Measurements from ENCODE around the gene ARHGAP44.
"Not testable (repeated sequence)": the region's sequence is repeated elsewhere in the genome, so short reads cannot be mapped to it uniquely, and the experiment has no call there.

ARHGAP44 gene

GRCh38 chr17:12877953-12878669 lies 88.8 kb downstream of the ARHGAP44 start:
- FAIRE-seq: no peak
- no peak for DNase-seq (ENCODE audit: insufficient read length, low spot score)

DNA sequence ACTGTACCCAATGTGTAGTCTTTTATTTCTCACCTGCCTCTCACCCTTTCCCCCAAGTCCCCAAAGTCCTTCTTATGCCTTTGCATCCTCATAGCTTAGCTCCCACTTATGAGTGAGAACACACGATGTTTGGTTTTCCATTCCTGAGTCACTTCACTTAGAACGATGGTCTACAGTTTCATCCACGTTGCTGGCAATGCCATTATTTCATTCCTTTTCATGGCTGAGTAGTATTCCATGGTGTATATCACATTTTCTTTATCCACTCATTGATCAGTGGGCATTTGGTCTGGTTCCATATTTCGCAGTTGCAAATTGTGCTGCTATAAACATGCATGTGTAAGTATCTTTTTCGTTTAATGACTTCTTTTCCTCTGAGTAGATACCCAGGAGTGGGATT lies 89.8 kb downstream of the ARHGAP44 start:
- not testable (repeated sequence) for DNase-seq (ENCODE audit: insufficient read length, low spot score); FAIRE-seq

More at GRCh38 chr17:12877953-12878669, 88.8 kb downstream of the ARHGAP44 start:
- TF ChIP-seq SPI1 (IDR thresholded peaks at IDR 0.05; ENCODE audit: low read depth, low read length): no peak
- TF ChIP-seq TAF1 (IDR thresholded peaks at IDR 0.05; ENCODE audit: low read depth, low read length): no peak
- no peak for TF ChIP-seq POU2F2 (IDR thresholded peaks at IDR 0.05; ENCODE audit: low read depth, low read length)
- no peak for TF ChIP-seq PAX5 (IDR thresholded peaks at IDR 0.05; ENCODE audit: insufficient read depth, low read length, severe bottlenecking)
- no peak for TF ChIP-seq POLR2A (IDR thresholded peaks at IDR 0.05; ENCODE audit: low read depth, low read length)
- no peak for TF ChIP-seq POLR2AphosphoS5 (IDR thresholded peaks at IDR 0.05; ENCODE audit: low read depth, low read length)

DNA sequence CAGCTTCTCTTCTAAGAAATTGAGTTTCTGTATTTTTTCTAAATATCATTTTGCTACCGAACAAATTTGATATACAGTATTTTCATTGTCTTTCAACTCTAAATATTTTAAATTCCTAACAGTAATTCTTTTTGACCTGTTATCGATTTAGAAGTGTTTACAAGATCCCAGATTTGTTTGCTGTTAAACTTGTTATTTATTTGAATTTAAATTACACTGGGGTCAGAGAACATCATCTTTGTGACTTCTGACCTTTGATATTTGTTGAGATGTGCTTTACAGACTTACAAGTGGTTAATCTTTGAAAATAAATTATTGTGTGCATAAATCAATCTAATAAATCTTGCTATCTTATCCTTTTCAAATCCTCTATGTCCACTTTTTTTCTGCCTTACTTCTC lies 94.2 kb downstream of the ARHGAP44 start:
- no peak for DNase-seq (ENCODE audit: insufficient read length, low spot score)
- FAIRE-seq: no peak
- TF ChIP-seq TAF1 (IDR thresholded peaks at IDR 0.05; ENCODE audit: low read depth, low read length) (no peak), PAX5 (IDR thresholded peaks at IDR 0.05; ENCODE audit: insufficient read depth, low read length, severe bottlenecking) (no peak), POLR2AphosphoS5 (IDR thresholded peaks at IDR 0.05; ENCODE audit: low read depth, low read length) (no peak)

DNA sequence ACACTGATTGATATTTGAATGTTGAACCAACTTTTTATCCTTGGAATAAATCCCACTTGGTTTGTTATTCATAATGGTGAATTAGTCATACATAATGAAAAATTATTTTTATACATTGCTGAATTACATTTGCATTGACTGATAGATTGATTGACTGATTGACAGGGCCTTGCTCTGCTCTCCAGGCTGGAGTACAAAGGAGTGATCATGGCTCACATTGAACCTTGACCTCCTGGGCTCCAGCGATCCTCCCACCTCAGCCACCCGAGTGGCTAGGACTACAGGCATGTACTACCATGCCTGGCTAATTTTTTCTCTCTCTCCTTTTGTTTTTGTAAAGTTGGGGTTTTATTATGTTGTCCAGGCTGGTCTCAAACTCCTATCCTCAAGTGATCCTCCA lies 97.8 kb downstream of the ARHGAP44 start:
- no peak for DNase-seq (ENCODE audit: insufficient read length, low spot score)
- no peak for FAIRE-seq
- TF ChIP-seq POLR2AphosphoS5 (IDR thresholded peaks at IDR 0.05; ENCODE audit: low read depth, low read length): no peak
- no peak for TF ChIP-seq SPI1 (IDR thresholded peaks at IDR 0.05; ENCODE audit: low read depth, low read length)

GRCh38 chr17:12896180-12896785 lies 107.0 kb downstream of the ARHGAP44 start:
- FAIRE-seq: no peak
- no peak for TF ChIP-seq SPI1 (IDR thresholded peaks at IDR 0.05; ENCODE audit: low read depth, low read length)
- TF ChIP-seq POLR2A (IDR thresholded peaks at IDR 0.05; ENCODE audit: low read depth, low read length): no peak
- TF ChIP-seq POU2F2 (IDR thresholded peaks at IDR 0.05; ENCODE audit: low read depth, low read length): no peak
- no peak for TF ChIP-seq POLR2AphosphoS5 (IDR thresholded peaks at IDR 0.05; ENCODE audit: low read depth, low read length)
- TF ChIP-seq TAF1 (IDR thresholded peaks at IDR 0.05; ENCODE audit: low read depth, low read length): no peak
- TF ChIP-seq PAX5 (IDR thresholded peaks at IDR 0.05; ENCODE audit: insufficient read depth, low read length, severe bottlenecking): no peak
- no peak for DNase-seq (ENCODE audit: insufficient read length, low spot score)

- TF ChIP-seq TAF1 (IDR thresholded peaks at IDR 0.05; ENCODE audit: low read depth, low read length): no peak
- no peak for TF ChIP-seq POLR2AphosphoS5 (IDR thresholded peaks at IDR 0.05; ENCODE audit: low read depth, low read length)
- FAIRE-seq (no peak), DNase-seq (ENCODE audit: insufficient read length, low spot score) (no peak)
Observed at GRCh38 chr17:12898110-12898509, 108.8 kb downstream of the ARHGAP44 start.

DNA sequence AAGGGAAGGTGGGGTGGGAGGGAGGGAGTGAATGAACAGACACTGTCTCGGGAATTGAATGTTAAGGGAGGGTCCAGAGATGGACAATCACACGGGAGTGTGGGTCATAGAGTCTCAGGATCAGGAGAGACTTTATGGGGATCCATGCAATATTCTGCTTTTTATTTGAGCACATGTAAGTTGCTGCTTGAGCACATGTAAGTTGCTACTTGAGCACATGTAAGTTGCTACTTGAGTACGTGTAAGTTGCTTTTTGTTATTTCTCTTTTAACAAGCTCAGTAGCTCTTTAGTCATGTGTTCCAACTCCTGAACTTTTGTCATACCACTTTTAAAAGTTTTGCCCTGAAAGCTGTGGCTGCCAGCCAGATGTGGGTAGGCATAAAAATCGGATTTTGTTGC lies 110.3 kb downstream of the ARHGAP44 start:
- FAIRE-seq (no peak), DNase-seq (ENCODE audit: insufficient read length, low spot score) (no peak)
- no peak for TF ChIP-seq POLR2AphosphoS5 (IDR thresholded peaks at IDR 0.05; ENCODE audit: low read depth, low read length)

DNA sequence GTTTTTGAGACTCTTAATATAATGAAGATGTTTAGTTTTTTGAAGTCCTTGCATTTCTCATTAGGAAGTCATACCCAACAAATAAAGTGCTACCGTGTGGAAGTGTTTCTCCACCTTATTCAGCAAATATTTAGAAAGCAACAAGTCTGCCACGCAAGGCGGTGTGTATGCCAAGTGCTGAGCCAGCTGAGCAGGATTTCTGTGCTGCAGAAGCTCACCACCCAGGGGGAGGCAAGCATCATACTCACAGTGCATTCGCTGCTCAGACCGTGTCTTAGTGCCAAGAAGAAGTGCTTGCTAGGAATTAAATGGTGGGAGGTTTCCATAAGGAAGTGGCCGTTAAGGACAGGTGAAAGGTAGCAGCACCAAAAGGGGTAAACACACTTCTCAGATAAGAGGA lies 111.2 kb downstream of the ARHGAP44 start:
- TF ChIP-seq POLR2A (IDR thresholded peaks at IDR 0.05; ENCODE audit: low read depth, low read length) (no peak), POU2F2 (IDR thresholded peaks at IDR 0.05; ENCODE audit: low read depth, low read length) (no peak), PAX5 (IDR thresholded peaks at IDR 0.05; ENCODE audit: insufficient read depth, low read length, severe bottlenecking) (no peak), POLR2AphosphoS5 (IDR thresholded peaks at IDR 0.05; ENCODE audit: low read depth, low read length) (no peak), TAF1 (IDR thresholded peaks at IDR 0.05; ENCODE audit: low read depth, low read length) (no peak), SPI1 (IDR thresholded peaks at IDR 0.05; ENCODE audit: low read depth, low read length) (no peak)
- FAIRE-seq: no peak

DNA sequence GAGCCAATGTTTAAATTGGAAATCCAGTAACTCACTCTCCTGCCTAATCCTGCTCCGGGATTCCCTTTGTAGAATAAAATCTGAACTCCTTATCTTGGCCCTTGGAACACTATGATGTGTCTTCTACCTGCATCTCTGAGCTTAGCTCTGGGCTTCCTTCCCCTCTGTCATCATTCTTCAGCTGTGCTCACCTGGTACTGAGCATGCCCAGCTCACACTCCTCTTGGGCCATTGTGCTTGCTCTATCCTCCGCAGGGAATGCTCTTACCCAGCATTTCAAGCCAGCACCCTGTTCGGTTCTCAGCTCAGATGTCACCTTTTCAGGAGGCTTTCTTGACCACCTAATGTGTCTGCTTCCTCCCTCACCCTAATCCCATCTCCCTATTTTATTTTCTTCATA lies 112.7 kb downstream of the ARHGAP44 start:
- FAIRE-seq (no peak), DNase-seq (ENCODE audit: insufficient read length, low spot score) (no peak)
- TF ChIP-seq POLR2A (IDR thresholded peaks at IDR 0.05; ENCODE audit: low read depth, low read length) (no peak), POLR2AphosphoS5 (IDR thresholded peaks at IDR 0.05; ENCODE audit: low read depth, low read length) (no peak), PAX5 (IDR thresholded peaks at IDR 0.05; ENCODE audit: insufficient read depth, low read length, severe bottlenecking) (no peak), SPI1 (IDR thresholded peaks at IDR 0.05; ENCODE audit: low read depth, low read length) (no peak), TAF1 (IDR thresholded peaks at IDR 0.05; ENCODE audit: low read depth, low read length) (no peak), POU2F2 (IDR thresholded peaks at IDR 0.05; ENCODE audit: low read depth, low read length) (no peak)

More for the DNA sequence above, 111.2 kb downstream of the ARHGAP44 start:
- DNase-seq (ENCODE audit: insufficient read length, low spot score): no peak

DNA sequence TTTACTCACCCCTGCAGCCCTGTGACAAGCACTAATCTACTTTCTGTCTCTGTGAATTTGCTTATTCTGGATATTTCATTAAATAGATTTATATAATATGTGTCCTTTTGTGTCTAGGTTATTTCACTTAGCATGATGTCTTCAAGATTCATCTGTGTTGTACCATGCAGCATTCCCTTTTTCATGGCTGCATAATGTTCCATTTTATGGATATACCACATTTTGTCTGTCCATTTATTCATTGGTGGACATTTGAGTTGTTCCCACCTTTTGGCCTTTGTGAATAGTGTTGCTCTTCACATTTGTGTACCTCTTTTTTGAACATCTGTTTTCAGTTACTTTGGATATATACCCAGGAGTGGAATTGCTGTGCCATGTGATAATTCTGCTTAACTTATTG lies 118.2 kb downstream of the ARHGAP44 start:
- FAIRE-seq: no peak
- no peak for TF ChIP-seq POLR2A (IDR thresholded peaks at IDR 0.05; ENCODE audit: low read depth, low read length)
- TF ChIP-seq POU2F2 (IDR thresholded peaks at IDR 0.05; ENCODE audit: low read depth, low read length): no peak
- no peak for TF ChIP-seq POLR2AphosphoS5 (IDR thresholded peaks at IDR 0.05; ENCODE audit: low read depth, low read length)
- TF ChIP-seq PAX5 (IDR thresholded peaks at IDR 0.05; ENCODE audit: insufficient read depth, low read length, severe bottlenecking): no peak
- TF ChIP-seq TAF1 (IDR thresholded peaks at IDR 0.05; ENCODE audit: low read depth, low read length): no peak
- no peak for TF ChIP-seq SPI1 (IDR thresholded peaks at IDR 0.05; ENCODE audit: low read depth, low read length)

DNA sequence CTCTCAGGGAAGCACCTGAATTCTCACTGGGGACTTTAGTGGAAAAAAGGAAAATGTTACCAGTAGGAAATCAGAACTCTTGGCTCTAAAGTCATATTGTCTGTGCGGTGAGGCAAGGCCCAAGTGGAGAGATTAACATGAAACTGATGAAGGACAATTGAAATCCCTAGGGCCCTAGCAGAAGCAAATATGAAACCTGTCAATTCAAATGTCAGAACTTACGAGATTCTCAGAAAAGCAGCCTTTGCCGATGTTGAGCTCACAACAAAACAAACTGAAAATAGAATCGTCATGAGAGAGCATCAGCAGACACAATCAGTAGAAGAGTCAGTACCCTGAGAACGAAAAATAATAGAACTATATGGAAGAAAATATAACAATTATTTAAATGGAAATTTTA lies 119.7 kb downstream of the ARHGAP44 start:
- TF ChIP-seq POLR2A (IDR thresholded peaks at IDR 0.05; ENCODE audit: low read depth, low read length): no peak
- no peak for TF ChIP-seq SPI1 (IDR thresholded peaks at IDR 0.05; ENCODE audit: low read depth, low read length)
- no peak for TF ChIP-seq POU2F2 (IDR thresholded peaks at IDR 0.05; ENCODE audit: low read depth, low read length)
- no peak for TF ChIP-seq PAX5 (IDR thresholded peaks at IDR 0.05; ENCODE audit: insufficient read depth, low read length, severe bottlenecking)
- no peak for TF ChIP-seq POLR2AphosphoS5 (IDR thresholded peaks at IDR 0.05; ENCODE audit: low read depth, low read length)
- no peak for TF ChIP-seq TAF1 (IDR thresholded peaks at IDR 0.05; ENCODE audit: low read depth, low read length)
- FAIRE-seq (no peak), DNase-seq (ENCODE audit: insufficient read length, low spot score) (no peak)

More for the DNA sequence above, 118.2 kb downstream of the ARHGAP44 start:
- no peak for DNase-seq (ENCODE audit: insufficient read length, low spot score)

All from GM12891 (cell line).